ENCODE measurements around the gene TMF1. TPM values are rescaled to one million over a fixed set of nuclear protein-coding genes. Genes with fewer than 3 reads are reported as not detected.

The TMF1 gene
- total RNA-seq, 1 donor from 2014 or later, result 34.6 TPM

- no peaks in the 10 kb centered on the region for H3K9me3 Mint-ChIP-seq
Measured at GRCh38 chr3:68987322-68987721, 64.8 kb downstream of the TMF1 start.

GRCh38 chr3:68986496-68987208 lies 65.5 kb downstream of the TMF1 start:
- DNase-seq (ENCODE audit: extremely low spot score, unreplicated experiment), result no peak
- no peaks in the 10 kb centered on the region for H3K9me3 Mint-ChIP-seq
- H3K27ac Mint-ChIP-seq, result no peak overlapping the region
- H3K36me3 Mint-ChIP-seq, result peaks cover 25% of the 10 kb centered on the region
- no peak overlapping the region for H3K4me3 Mint-ChIP-seq
- no peaks in the 10 kb centered on the region for H3K27me3 Mint-ChIP-seq
- TF ChIP-seq, protein P1, sequence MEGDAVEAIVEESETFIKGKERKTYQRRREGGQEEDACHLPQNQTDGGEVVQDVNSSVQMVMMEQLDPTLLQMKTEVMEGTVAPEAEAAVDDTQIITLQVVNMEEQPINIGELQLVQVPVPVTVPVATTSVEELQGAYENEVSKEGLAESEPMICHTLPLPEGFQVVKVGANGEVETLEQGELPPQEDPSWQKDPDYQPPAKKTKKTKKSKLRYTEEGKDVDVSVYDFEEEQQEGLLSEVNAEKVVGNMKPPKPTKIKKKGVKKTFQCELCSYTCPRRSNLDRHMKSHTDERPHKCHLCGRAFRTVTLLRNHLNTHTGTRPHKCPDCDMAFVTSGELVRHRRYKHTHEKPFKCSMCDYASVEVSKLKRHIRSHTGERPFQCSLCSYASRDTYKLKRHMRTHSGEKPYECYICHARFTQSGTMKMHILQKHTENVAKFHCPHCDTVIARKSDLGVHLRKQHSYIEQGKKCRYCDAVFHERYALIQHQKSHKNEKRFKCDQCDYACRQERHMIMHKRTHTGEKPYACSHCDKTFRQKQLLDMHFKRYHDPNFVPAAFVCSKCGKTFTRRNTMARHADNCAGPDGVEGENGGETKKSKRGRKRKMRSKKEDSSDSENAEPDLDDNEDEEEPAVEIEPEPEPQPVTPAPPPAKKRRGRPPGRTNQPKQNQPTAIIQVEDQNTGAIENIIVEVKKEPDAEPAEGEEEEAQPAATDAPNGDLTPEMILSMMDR (conservative IDR thresholded peaks at IDR 0.05), result no peak
- no peaks in the 10 kb centered on the region for H3K4me1 Mint-ChIP-seq (ENCODE audit: unreplicated experiment)

More at GRCh38 chr3:68987322-68987721, 64.8 kb downstream of the TMF1 start:
- no peak overlapping the region for H3K27ac Mint-ChIP-seq
- H3K4me3 Mint-ChIP-seq, result no peak overlapping the region
- no peaks in the 10 kb centered on the region for H3K27me3 Mint-ChIP-seq
- no peak for DNase-seq (ENCODE audit: extremely low spot score, unreplicated experiment)
- TF ChIP-seq, protein P1 (conservative IDR thresholded peaks at IDR 0.05), result no peak
- H3K4me1 Mint-ChIP-seq (ENCODE audit: unreplicated experiment), result no peaks in the 10 kb centered on the region
- H3K36me3 Mint-ChIP-seq, result peaks cover 31% of the 10 kb centered on the region

GRCh38 chr3:68985146-68985790 lies 66.9 kb downstream of the TMF1 start:
- no peak for DNase-seq (ENCODE audit: extremely low spot score, unreplicated experiment)
- Mint-ChIP-seq H3K27ac (no peak overlapping the region), H3K27me3 (no peaks in the 10 kb centered on the region), H3K4me1 (ENCODE audit: unreplicated experiment) (no peaks in the 10 kb centered on the region), H3K4me3 (no peak overlapping the region), H3K36me3 (peaks cover 19% of the 10 kb centered on the region), H3K9me3 (no peaks in the 10 kb centered on the region)
- TF ChIP-seq, protein P1 (conservative IDR thresholded peaks at IDR 0.05), result no peak

- H3K27ac Mint-ChIP-seq, result no peak overlapping the region
- no peak overlapping the region for H3K4me3 Mint-ChIP-seq
- no peak for DNase-seq (ENCODE audit: extremely low spot score, unreplicated experiment)
- H3K27me3 Mint-ChIP-seq, result no peaks in the 10 kb centered on the region
- H3K4me1 Mint-ChIP-seq (ENCODE audit: unreplicated experiment), result no peaks in the 10 kb centered on the region
- no peaks in the 10 kb centered on the region for H3K9me3 Mint-ChIP-seq
- peaks cover 19% of the 10 kb centered on the region for H3K36me3 Mint-ChIP-seq
- TF ChIP-seq, protein P1 (conservative IDR thresholded peaks at IDR 0.05), result no peak
Measured at GRCh38 chr3:68984011-68984530, 68.1 kb downstream of the TMF1 start.

- no peak overlapping the region for H3K27ac Mint-ChIP-seq
- no peaks in the 10 kb centered on the region for H3K9me3 Mint-ChIP-seq
- H3K27me3 Mint-ChIP-seq, result no peaks in the 10 kb centered on the region
- H3K4me3 Mint-ChIP-seq, result no peak overlapping the region
- H3K4me1 Mint-ChIP-seq (ENCODE audit: unreplicated experiment), result no peaks in the 10 kb centered on the region
- peaks cover 6% of the 10 kb centered on the region for H3K36me3 Mint-ChIP-seq
- TF ChIP-seq, protein P1 (conservative IDR thresholded peaks at IDR 0.05), result no peak
- no peak for DNase-seq (ENCODE audit: extremely low spot score, unreplicated experiment)
Measured at GRCh38 chr3:68977486-68978167, 74.5 kb downstream of the TMF1 start.
